GM13976 (cell line): Measurements from ENCODE around the gene GALNT14.

Source experiments
- DNase-seq: peaks from one replicate; pipeline ENCODE4 v3.0.0; 2012; ENCODE audit warnings: low spot score
- in situ Hi-C: fragments of 300-500 bp; cut with MboI; formaldehyde crosslinking; loops from one replicate; pipeline ENCODE4 v1.12.0; 2022; ENCODE audit warnings: low sequenced_read_pairs, mixed read lengths, inconsistent platforms; ENCODE audit not compliant: unreplicated experiment
- TF ChIP-seq, protein P1 (sequence below): IDR thresholded peaks from 2 replicates; pipeline ENCODE4 v1.5.1; 2012; ENCODE audit warnings: borderline replicate concordance, mild to moderate bottlenecking; ENCODE audit not compliant: insufficient read depth; ENCODE audit errors: extremely low read depth, missing control alignments, control extremely low read depth

The GALNT14 gene

DNA sequence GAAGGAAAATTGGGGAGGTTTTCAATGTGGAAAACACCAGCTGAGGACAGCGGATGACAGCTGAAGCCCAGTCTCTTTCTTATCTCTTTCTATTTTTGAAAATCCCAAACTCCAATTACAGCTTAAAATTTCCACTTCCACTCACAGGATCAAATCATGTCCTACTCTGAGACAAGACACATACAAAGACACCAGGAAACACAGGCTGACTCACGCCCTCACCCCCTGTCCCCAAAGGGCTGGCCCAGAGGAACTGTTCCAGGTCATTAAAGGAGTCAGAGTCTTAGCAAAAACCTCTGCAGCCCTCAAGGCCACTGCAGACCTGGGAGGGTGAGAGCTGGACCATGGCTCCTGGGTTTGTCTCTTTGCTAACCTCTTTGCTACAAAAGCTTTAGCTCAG is 187.9 kb downstream of the GALNT14 start:
- no peak for DNase-seq
- in situ Hi-C loops: no loop called here
- TF ChIP-seq, protein P1, sequence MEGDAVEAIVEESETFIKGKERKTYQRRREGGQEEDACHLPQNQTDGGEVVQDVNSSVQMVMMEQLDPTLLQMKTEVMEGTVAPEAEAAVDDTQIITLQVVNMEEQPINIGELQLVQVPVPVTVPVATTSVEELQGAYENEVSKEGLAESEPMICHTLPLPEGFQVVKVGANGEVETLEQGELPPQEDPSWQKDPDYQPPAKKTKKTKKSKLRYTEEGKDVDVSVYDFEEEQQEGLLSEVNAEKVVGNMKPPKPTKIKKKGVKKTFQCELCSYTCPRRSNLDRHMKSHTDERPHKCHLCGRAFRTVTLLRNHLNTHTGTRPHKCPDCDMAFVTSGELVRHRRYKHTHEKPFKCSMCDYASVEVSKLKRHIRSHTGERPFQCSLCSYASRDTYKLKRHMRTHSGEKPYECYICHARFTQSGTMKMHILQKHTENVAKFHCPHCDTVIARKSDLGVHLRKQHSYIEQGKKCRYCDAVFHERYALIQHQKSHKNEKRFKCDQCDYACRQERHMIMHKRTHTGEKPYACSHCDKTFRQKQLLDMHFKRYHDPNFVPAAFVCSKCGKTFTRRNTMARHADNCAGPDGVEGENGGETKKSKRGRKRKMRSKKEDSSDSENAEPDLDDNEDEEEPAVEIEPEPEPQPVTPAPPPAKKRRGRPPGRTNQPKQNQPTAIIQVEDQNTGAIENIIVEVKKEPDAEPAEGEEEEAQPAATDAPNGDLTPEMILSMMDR: no peak

DNA sequence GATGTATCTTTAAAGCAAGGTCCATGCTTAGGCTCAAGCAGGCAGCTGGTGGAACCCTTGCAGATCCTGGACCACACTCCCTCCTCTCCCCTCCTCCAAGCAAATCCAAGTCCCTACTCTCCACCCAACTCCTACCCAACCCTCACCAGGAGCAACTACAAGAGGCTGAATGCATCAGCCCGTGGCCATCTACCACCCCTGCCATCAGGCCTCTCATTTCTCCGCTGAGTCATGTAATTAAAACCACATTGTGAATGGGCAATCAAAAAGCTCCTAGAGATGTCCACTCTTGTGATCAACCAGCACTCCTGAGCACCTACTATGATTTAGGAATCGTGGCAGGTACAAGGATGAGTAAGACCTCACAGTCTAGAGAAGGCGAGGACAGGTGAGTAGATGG is 188.8 kb downstream of the GALNT14 start:
- no peak for DNase-seq
- in situ Hi-C loops: no loop called here
- TF ChIP-seq, protein P1: no peak

DNA sequence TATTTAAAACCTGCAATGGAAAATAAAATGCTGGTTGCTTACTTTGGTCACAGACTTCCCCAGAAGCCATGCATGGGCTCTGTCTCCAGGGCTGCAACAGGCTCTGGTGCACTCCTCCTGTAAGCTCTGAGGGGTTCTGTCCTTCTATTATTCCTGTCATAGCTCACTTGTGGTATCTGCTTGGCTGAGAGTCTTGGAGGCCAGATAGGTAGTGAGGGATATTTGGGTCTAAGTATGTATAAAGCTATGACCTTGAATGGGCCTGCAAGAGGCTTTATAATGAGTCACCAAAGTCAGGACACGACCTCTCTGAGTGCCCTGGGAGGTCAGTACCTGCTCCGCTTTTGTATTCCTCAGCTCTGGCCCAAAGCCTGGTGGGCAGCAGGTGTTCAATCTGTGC is 189.4 kb downstream of the GALNT14 start:
- DNase-seq: no peak
- TF ChIP-seq, protein P1: no peak
- in situ Hi-C loops: no loop called here

DNA sequence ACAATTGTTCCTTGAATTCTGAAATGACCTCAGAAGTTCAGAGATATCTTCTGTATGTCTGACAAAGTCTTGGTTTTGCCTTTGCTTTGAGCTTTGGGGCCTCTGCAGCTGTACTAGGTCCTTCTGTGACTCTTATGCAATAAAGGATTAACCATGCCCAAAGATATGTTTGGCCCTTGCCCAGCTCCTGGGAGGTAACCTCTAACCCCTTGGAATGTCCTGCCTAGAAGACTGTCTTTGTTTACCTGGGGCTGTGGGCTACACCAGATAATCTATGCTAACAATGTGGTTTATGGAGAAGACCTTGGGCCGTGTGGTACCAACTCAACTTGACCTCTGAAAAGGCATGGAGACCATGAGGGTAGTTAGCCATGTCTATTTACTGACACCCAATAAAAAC is 190.1 kb downstream of the GALNT14 start:
- no peak for DNase-seq
- TF ChIP-seq, protein P1: no peak
- in situ Hi-C loops: no loop called here

GRCh38 chr2:30947686-30948085 is 190.6 kb downstream of the GALNT14 start:
- in situ Hi-C loops: no loop called here
- no peak for DNase-seq
- TF ChIP-seq, protein P1: no peak

GRCh38 chr2:30942419-30942818 is 195.8 kb downstream of the GALNT14 start:
- in situ Hi-C loops: no loop called here
- TF ChIP-seq, protein P1: no peak
- DNase-seq: no peak

GRCh38 chr2:30940839-30941238 is 197.4 kb downstream of the GALNT14 start:
- DNase-seq: no peak
- TF ChIP-seq, protein P1: no peak
- in situ Hi-C loops: no loop called here
